Osteocyte (in vitro differentiated cells): Measurements from ENCODE around the gene SLC44A1. TPM values are rescaled to one million over a fixed set of nuclear protein-coding genes. Genes with fewer than 3 reads are reported as not detected.

ENCODE experiments used
- DNase-seq: peaks from one replicate; pipeline ENCODE4 v3.0.0; 2021; ENCODE audit warnings: mixed read lengths; ENCODE audit not compliant: unreplicated experiment; ENCODE audit errors: extremely low spot score
- H3K27ac Mint-ChIP-seq: one replicate; pipeline ENCODE4 v1.8.0; 2021; ENCODE audit warnings: mild to moderate bottlenecking, mixed read lengths; ENCODE audit not compliant: unreplicated experiment
- H3K27me3 Mint-ChIP-seq: one replicate; pipeline ENCODE4 v1.8.0; 2021; ENCODE audit warnings: mixed read lengths; ENCODE audit not compliant: unreplicated experiment
- H3K36me3 Mint-ChIP-seq: one replicate; pipeline ENCODE4 v1.8.0; 2021; ENCODE audit warnings: mixed read lengths; ENCODE audit not compliant: unreplicated experiment
- H3K4me1 Mint-ChIP-seq: one replicate; pipeline ENCODE4 v1.8.0; 2021; ENCODE audit warnings: mixed read lengths; ENCODE audit not compliant: unreplicated experiment
- H3K4me3 Mint-ChIP-seq: one replicate; pipeline ENCODE4 v1.8.0; 2021; ENCODE audit warnings: mild to moderate bottlenecking, moderate library complexity, mixed read lengths; ENCODE audit not compliant: unreplicated experiment
- H3K9me3 Mint-ChIP-seq: one replicate; pipeline ENCODE4 v1.8.0; 2021; ENCODE audit warnings: mixed read lengths; ENCODE audit not compliant: unreplicated experiment
- total RNA-seq: library from RNA; stranded (reverse); gene quantifications from 2 replicates; pipeline ENCODE4 v1.2.1, GENCODE V29; 2021
- TF ChIP-seq, protein P1 (sequence below): fragments of 200-600 bp; sonication (generic); IDR thresholded peaks from 2 replicates; pipeline ENCODE4 v1.5.0; 2021; ENCODE audit warnings: antibody characterized with exemption, mild to moderate bottlenecking, moderate library complexity

Gene SLC44A1
- total RNA-seq, 1 donor from 2014 or later: 30.2 TPM

DNA sequence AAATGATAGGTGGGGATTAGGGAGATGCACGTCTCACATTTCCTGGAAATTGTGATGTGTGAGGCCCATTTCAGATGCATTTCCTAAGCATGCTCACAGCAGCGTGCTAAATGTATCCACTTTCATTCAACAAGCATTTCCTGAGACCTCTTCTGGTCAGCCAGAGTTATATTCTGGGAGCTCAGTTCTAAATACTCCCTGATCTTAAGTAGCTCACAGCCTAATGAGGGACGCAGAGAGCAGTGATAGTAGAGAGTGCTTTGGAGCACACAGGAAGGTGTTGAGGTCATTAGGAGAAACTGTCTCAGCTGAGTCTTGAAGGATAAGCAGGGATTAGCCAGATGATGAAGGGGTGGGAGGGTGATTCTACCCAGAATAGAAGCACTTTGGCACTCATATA, 157.2 kb downstream of the SLC44A1 start:
- H3K4me1 Mint-ChIP-seq: no peaks in the 10 kb centered on the region
- H3K27ac Mint-ChIP-seq: no peak overlapping the region
- DNase-seq: no peak
- no peak overlapping the region for H3K4me3 Mint-ChIP-seq
- H3K27me3 Mint-ChIP-seq: peaks cover 11% of the 10 kb centered on the region
- H3K9me3 Mint-ChIP-seq: peaks cover under 1% of the 10 kb centered on the region
- H3K36me3 Mint-ChIP-seq: no peaks in the 10 kb centered on the region
- TF ChIP-seq, protein P1, sequence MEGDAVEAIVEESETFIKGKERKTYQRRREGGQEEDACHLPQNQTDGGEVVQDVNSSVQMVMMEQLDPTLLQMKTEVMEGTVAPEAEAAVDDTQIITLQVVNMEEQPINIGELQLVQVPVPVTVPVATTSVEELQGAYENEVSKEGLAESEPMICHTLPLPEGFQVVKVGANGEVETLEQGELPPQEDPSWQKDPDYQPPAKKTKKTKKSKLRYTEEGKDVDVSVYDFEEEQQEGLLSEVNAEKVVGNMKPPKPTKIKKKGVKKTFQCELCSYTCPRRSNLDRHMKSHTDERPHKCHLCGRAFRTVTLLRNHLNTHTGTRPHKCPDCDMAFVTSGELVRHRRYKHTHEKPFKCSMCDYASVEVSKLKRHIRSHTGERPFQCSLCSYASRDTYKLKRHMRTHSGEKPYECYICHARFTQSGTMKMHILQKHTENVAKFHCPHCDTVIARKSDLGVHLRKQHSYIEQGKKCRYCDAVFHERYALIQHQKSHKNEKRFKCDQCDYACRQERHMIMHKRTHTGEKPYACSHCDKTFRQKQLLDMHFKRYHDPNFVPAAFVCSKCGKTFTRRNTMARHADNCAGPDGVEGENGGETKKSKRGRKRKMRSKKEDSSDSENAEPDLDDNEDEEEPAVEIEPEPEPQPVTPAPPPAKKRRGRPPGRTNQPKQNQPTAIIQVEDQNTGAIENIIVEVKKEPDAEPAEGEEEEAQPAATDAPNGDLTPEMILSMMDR: peak; percentile 40

- no peak for DNase-seq
- Mint-ChIP-seq H3K27ac (no peak overlapping the region), H3K9me3 (peaks cover 7% of the 10 kb centered on the region), H3K4me3 (no peak overlapping the region), H3K27me3 (peaks cover 11% of the 10 kb centered on the region), H3K36me3 (peaks cover 4% of the 10 kb centered on the region), H3K4me1 (no peaks in the 10 kb centered on the region)
- TF ChIP-seq, protein P1: no peak
These were observed 159.2 kb downstream of the SLC44A1 start for GRCh38 chr9:105403552-105404248.

GRCh38 chr9:105405514-105406131, 161.2 kb downstream of the SLC44A1 start:
- Mint-ChIP-seq H3K4me3 (no peak overlapping the region), H3K9me3 (peaks cover 19% of the 10 kb centered on the region), H3K27me3 (peaks cover 11% of the 10 kb centered on the region), H3K36me3 (peaks cover 7% of the 10 kb centered on the region), H3K4me1 (no peaks in the 10 kb centered on the region), H3K27ac (no peak overlapping the region)
- no peak for DNase-seq
- TF ChIP-seq, protein P1: no peak

DNA sequence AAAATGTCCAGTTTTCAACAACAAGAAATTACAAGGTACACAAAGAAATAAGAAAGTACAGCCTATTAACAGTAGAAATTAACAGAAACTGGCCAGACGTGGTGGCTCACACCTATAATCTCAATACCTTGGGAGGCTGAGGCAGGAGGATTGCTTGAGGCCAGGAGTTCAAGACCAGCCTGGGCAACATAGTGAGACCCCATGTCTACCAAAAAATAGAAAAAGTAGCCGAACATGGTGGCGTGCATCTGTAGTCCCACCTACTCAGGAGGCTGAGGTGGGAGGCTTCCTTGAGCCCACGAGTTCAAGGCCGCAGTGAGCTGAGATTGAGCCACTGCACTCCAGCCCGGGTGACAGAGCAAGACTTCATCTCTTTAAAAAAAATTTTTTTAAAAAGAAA, 161.9 kb downstream of the SLC44A1 start:
- H3K36me3 Mint-ChIP-seq: peaks cover 8% of the 10 kb centered on the region
- H3K4me3 Mint-ChIP-seq: no peak overlapping the region
- no peak for DNase-seq
- no peaks in the 10 kb centered on the region for H3K4me1 Mint-ChIP-seq
- peaks cover 11% of the 10 kb centered on the region for H3K27me3 Mint-ChIP-seq
- H3K27ac Mint-ChIP-seq: no peak overlapping the region
- H3K9me3 Mint-ChIP-seq: peaks cover 21% of the 10 kb centered on the region
- TF ChIP-seq, protein P1: no peak

DNA sequence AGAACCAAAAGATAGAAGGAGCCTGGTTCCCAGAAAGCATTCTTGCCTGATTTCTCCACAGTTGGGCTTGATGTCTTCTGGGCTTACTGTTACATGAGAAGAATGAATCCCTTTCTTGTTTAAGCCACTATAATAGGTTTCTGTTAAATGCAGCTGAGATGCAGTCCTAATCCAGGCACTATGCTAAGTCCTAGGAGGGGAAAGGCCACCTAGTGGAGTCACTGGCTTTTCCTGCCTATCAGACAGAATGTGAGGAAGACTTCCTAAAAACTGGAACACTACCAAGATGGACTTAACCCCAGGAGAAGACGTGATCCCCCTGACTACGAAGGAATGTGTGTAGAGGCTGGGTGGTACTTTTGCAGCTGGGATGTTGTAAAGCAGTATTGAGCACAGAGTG, 169.1 kb downstream of the SLC44A1 start:
- Mint-ChIP-seq H3K36me3 (peaks cover 7% of the 10 kb centered on the region), H3K27me3 (no peaks in the 10 kb centered on the region), H3K4me1 (peaks cover 13% of the 10 kb centered on the region), H3K4me3 (no peak overlapping the region), H3K9me3 (peaks cover 20% of the 10 kb centered on the region), H3K27ac (no peak overlapping the region)
- TF ChIP-seq, protein P1: peak; percentile 51
- DNase-seq: no peak
